Measurements from ENCODE around the gene HLA-DOB. TPM values are rescaled to one million over a fixed set of nuclear protein-coding genes. Genes with fewer than 3 reads are reported as not detected.

The HLA-DOB gene
- total RNA-seq, 6 experiments from 2014 or later: 0.16 to 0.20 TPM; not detected in 4

GRCh38 chr6:32799740-32800139 is 17.1 kb downstream of the HLA-DOB start:
- TF ChIP-seq CTCF (IDR thresholded peaks at IDR 0.05): no peak
- no peak for TF ChIP-seq POLR2A (IDR thresholded peaks at IDR 0.05)
- no peak for DNase-seq
- ATAC-seq: no peak
- Histone ChIP-seq H3K9me3 (no peaks in the 10 kb centered on the region), H3K27me3 (no peaks in the 10 kb centered on the region), H3K27ac (no peak overlapping the region), H3K36me3 (no peaks in the 10 kb centered on the region), H3K4me3 (no peak overlapping the region), H3K4me1 (no peaks in the 10 kb centered on the region)
- intact Hi-C loops (cut with DNase I): loop anchor here in 1 of 2 donors (10.0 kb wide), 1 partner anchor 385 kb away; no protein-coding TSS in a partner anchor
- 37% methylated on average over 3 of the region's 3 CpGs for WGBS (ENCODE audit: insufficient coverage, low coverage, low lambda C conversion rate, missing lambda C conversion rate)

- Histone ChIP-seq H3K9me3 (no peaks in the 10 kb centered on the region), H3K27me3 (no peaks in the 10 kb centered on the region), H3K27ac (no peak overlapping the region), H3K4me1 (no peaks in the 10 kb centered on the region), H3K36me3 (no peaks in the 10 kb centered on the region), H3K4me3 (no peak overlapping the region)
- intact Hi-C loops (cut with DNase I): loop anchor here in 1 of 2 donors (10.0 kb wide), 1 partner anchor 384 kb away; no protein-coding TSS in a partner anchor
- DNase-seq (no peak), ATAC-seq (no peak)
- TF ChIP-seq POLR2A (IDR thresholded peaks at IDR 0.05): no peak
- 84% methylated on average over 3 of the region's 3 CpGs for WGBS (ENCODE audit: insufficient coverage, low coverage, low lambda C conversion rate, missing lambda C conversion rate)
Observed at GRCh38 chr6:32799168-32799567, 17.6 kb downstream of the HLA-DOB start.

GRCh38 chr6:32796848-32797776 is 19.7 kb downstream of the HLA-DOB start:
- Histone ChIP-seq H3K27me3 (no peaks in the 10 kb centered on the region), H3K36me3 (no peaks in the 10 kb centered on the region), H3K9me3 (no peaks in the 10 kb centered on the region), H3K4me3 (no peak overlapping the region), H3K4me1 (no peaks in the 10 kb centered on the region), H3K27ac (no peak overlapping the region)
- DNase-seq (peak; percentile 67 to 77 (median 74)), ATAC-seq (peak; percentile 81 to 93 (median 89))
- 7% methylated on average over 30 of the region's 30 CpGs for WGBS (ENCODE audit: insufficient coverage, low coverage, low lambda C conversion rate, missing lambda C conversion rate)
- intact Hi-C loops (cut with DNase I): loop anchor here in 1 of 2 donors (10.0 kb wide), 1 partner anchor 382 kb away; no protein-coding TSS in a partner anchor
- TF ChIP-seq POLR2A (IDR thresholded peaks at IDR 0.05): no peak
- peak; percentile 86 to 89 (median 88) for TF ChIP-seq CTCF (IDR thresholded peaks at IDR 0.05)

- no peak for DNase-seq
- H3K27ac ChIP-seq: no peak overlapping the region
- intact Hi-C loops (cut with DNase I): loop anchor here in 1 of 2 donors (10.0 kb wide), 1 partner anchor 380 kb away; no protein-coding TSS in a partner anchor
- 25% methylated on average over 2 of the region's 2 CpGs for WGBS (ENCODE audit: insufficient coverage, low coverage, low lambda C conversion rate, missing lambda C conversion rate)
- peak; percentile 10 to 57 (median 40) for ATAC-seq
- H3K36me3 ChIP-seq: no peaks in the 10 kb centered on the region
- no peaks in the 10 kb centered on the region for H3K9me3 ChIP-seq
- no peaks in the 10 kb centered on the region for H3K27me3 ChIP-seq
- H3K4me1 ChIP-seq: no peaks in the 10 kb centered on the region
- no peak overlapping the region for H3K4me3 ChIP-seq
- TF ChIP-seq CTCF (IDR thresholded peaks at IDR 0.05): no peak
- no peak for TF ChIP-seq POLR2A (IDR thresholded peaks at IDR 0.05)
Observed at GRCh38 chr6:32794510-32794909, 22.3 kb downstream of the HLA-DOB start.

- WGBS (ENCODE audit: insufficient coverage, low coverage, low lambda C conversion rate, missing lambda C conversion rate): 48% methylated on average over 3 of the region's 3 CpGs
- no peaks in the 10 kb centered on the region for H3K27me3 ChIP-seq
- intact Hi-C loops (cut with DNase I): loop anchor here in 1 of 2 donors (10.0 kb wide), 1 partner anchor 378 kb away; no protein-coding TSS in a partner anchor
- no peak for ATAC-seq
- H3K9me3 ChIP-seq: no peaks in the 10 kb centered on the region
- no peak overlapping the region for H3K4me3 ChIP-seq
- no peaks in the 10 kb centered on the region for H3K4me1 ChIP-seq
- H3K27ac ChIP-seq: no peak overlapping the region
- no peak for DNase-seq
- no peak for TF ChIP-seq CTCF (IDR thresholded peaks at IDR 0.05)
- no peak for TF ChIP-seq POLR2A (IDR thresholded peaks at IDR 0.05)
- H3K36me3 ChIP-seq: no peaks in the 10 kb centered on the region
Observed at GRCh38 chr6:32792901-32793435, 23.8 kb downstream of the HLA-DOB start.
